Inflammatory macrophage (primary cell): ENCODE measurements around the gene TPTE.
"Not testable (repeated sequence)": the region's sequence is repeated elsewhere in the genome, so short reads cannot be mapped to it uniquely, and the experiment has no call there.

Experiments
- DNase-seq, 2 donors: peaks; one replicate each; pipeline ENCODE4 v3.0.0-alpha.2; 2020 to 2022

TPTE gene

GRCh38 chr21:10617133-10617752 is 95.9 kb downstream of the TPTE start:
- not testable (repeated sequence) for DNase-seq

- no peak for DNase-seq
Measured at GRCh38 chr21:10627316-10627863, 106.0 kb downstream of the TPTE start.

- DNase-seq: not testable (repeated sequence)
Measured at GRCh38 chr21:10629239-10629638, 107.9 kb downstream of the TPTE start.

GRCh38 chr21:10630829-10631228 is 109.4 kb downstream of the TPTE start:
- not testable (repeated sequence) for DNase-seq

GRCh38 chr21:10631316-10631715 is 109.9 kb downstream of the TPTE start:
- not testable (repeated sequence) for DNase-seq

GRCh38 chr21:10638144-10638543 is 116.8 kb downstream of the TPTE start:
- not testable (repeated sequence) for DNase-seq

- DNase-seq: no peak
Measured at GRCh38 chr21:10639123-10639522, 117.7 kb downstream of the TPTE start.

- DNase-seq: not testable (repeated sequence)
Measured at GRCh38 chr21:10639746-10640145, 118.4 kb downstream of the TPTE start.

- no peak for DNase-seq
Measured at GRCh38 chr21:10640446-10640845, 119.1 kb downstream of the TPTE start.

- DNase-seq: no peak
Measured at GRCh38 chr21:10641107-10641506, 119.7 kb downstream of the TPTE start.

GRCh38 chr21:10645667-10646066 is 124.3 kb downstream of the TPTE start:
- not testable (repeated sequence) for DNase-seq

- not testable (repeated sequence) for DNase-seq
Measured at GRCh38 chr21:10649350-10650149, 128.2 kb downstream of the TPTE start.

GRCh38 chr21:10650297-10650696 is 128.9 kb downstream of the TPTE start:
- DNase-seq: not testable (repeated sequence)
